WI38 (cell line): ENCODE measurements around the gene RTF2.
A peak's percentile ranks its signal among the peaks of the same experiment; 100 is the strongest.

Source experiments
- H3K4me3 ChIP-seq: 2 replicates; pipeline ENCODE4 v1.5.1; 2011; ENCODE audit warnings: low read depth, mild to moderate bottlenecking, control low read depth, low read length
- CTCF ChIP-seq: IDR thresholded peaks from 2 replicates; pipeline ENCODE4 v1.5.1; 2012; ENCODE audit warnings: low read depth, mild to moderate bottlenecking, control low read depth, low read length

The RTF2 gene

GRCh38 chr20:56468316-56469076, at the start of gene RTF2:
TSS of gene RTF2 (plus strand) at chr20:56468627. CDS start at chr20:56468698, 71 bp downstream.
- peak within 1 kb of the TSS; percentile 96 for H3K4me3 ChIP-seq
- no peak for TF ChIP-seq CTCF

GRCh38 chr20:56420028-56420427, 48.4 kb upstream of the RTF2 start:
- TF ChIP-seq CTCF, result no peak
- no peak overlapping the region for H3K4me3 ChIP-seq

- H3K4me3 ChIP-seq, result no peak overlapping the region
- no peak for TF ChIP-seq CTCF
These were observed 47.3 kb upstream of the RTF2 start for GRCh38 chr20:56420940-56421688.

- no peak for TF ChIP-seq CTCF
- H3K4me3 ChIP-seq, result no peak overlapping the region
These were observed 46.2 kb upstream of the RTF2 start for GRCh38 chr20:56422076-56422823.

- no peak for TF ChIP-seq CTCF
- no peak overlapping the region for H3K4me3 ChIP-seq
These were observed 45.6 kb upstream of the RTF2 start for GRCh38 chr20:56422824-56423189.

- TF ChIP-seq CTCF, result no peak
- no peak overlapping the region for H3K4me3 ChIP-seq
These were observed 45.2 kb upstream of the RTF2 start for GRCh38 chr20:56423211-56423610.
